WI38 (cell line): ENCODE measurements around the gene YY1.

Experiments used
- H3K4me3 ChIP-seq: 2 replicates; pipeline ENCODE4 v1.5.1; 2011; ENCODE audit warnings: low read depth, mild to moderate bottlenecking, control low read depth, low read length
- TF ChIP-seq, protein P1 (sequence below): IDR thresholded peaks from 2 replicates; pipeline ENCODE4 v1.5.1; 2012; ENCODE audit warnings: low read depth, mild to moderate bottlenecking, control low read depth, low read length

Gene YY1

DNA sequence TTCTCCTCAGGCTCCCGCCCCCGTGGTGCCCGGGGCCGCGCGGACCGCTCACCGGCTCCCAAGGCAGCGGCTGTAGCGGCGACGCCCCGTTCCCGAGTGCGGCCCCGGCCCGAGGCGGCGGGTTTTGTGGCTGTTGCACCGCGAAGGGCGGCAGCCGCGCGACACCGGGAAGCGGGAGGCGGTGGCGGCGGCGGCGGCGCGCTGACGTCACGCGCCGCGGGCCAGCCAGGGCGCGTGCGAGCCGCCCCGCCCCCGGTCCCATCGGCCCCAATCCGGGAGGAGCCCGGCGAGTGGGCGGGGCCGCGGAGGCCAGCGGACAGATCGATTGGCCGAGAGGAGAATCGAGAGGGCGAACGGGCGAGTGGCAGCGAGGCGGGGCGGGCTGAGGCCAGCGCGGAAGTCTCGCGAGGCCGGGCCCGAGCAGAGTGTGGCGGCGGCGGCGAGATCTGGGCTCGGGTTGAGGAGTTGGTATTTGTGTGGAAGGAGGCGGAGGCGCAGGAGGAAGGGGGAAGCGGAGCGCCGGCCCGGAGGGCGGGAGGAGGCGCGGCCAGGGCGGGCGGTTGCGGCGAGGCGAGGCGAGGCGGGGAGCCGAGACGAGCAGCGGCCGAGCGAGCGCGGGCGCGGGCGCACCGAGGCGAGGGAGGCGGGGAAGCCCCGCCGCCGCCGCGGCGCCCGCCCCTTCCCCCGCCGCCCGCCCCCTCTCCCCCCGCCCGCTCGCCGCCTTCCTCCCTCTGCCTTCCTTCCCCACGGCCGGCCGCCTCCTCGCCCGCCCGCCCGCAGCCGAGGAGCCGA lies at the start of gene YY1:
Gene YY1 (plus strand): TSS at position 726 of the 792 bp plus-strand sequence. CDS start 101 bp downstream, outside the sequence.
- TF ChIP-seq, protein P1, sequence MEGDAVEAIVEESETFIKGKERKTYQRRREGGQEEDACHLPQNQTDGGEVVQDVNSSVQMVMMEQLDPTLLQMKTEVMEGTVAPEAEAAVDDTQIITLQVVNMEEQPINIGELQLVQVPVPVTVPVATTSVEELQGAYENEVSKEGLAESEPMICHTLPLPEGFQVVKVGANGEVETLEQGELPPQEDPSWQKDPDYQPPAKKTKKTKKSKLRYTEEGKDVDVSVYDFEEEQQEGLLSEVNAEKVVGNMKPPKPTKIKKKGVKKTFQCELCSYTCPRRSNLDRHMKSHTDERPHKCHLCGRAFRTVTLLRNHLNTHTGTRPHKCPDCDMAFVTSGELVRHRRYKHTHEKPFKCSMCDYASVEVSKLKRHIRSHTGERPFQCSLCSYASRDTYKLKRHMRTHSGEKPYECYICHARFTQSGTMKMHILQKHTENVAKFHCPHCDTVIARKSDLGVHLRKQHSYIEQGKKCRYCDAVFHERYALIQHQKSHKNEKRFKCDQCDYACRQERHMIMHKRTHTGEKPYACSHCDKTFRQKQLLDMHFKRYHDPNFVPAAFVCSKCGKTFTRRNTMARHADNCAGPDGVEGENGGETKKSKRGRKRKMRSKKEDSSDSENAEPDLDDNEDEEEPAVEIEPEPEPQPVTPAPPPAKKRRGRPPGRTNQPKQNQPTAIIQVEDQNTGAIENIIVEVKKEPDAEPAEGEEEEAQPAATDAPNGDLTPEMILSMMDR = no peak
- peak within 1 kb of the TSS; percentile 87 for H3K4me3 ChIP-seq

DNA sequence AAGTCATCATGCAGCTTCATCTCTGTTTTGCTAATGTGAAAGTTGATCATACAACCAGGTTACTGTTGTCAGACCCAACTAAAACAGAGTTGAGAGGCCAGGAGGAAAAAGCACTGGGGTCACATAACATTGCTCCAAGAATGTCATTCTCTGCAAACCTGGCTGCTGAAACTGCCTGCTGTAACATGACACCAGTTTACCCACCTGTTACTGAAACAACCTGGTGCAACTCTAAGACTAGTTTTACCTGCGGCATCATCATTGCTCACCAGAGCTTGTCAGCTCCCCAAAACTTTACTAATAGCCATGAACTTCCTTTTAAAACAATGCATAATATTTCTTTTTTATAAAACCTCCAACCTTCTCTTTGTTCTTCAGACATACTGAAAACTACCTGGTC lies 48.8 kb upstream of the YY1 start:
- TF ChIP-seq, protein P1 = no peak
- no peak overlapping the region for H3K4me3 ChIP-seq

DNA sequence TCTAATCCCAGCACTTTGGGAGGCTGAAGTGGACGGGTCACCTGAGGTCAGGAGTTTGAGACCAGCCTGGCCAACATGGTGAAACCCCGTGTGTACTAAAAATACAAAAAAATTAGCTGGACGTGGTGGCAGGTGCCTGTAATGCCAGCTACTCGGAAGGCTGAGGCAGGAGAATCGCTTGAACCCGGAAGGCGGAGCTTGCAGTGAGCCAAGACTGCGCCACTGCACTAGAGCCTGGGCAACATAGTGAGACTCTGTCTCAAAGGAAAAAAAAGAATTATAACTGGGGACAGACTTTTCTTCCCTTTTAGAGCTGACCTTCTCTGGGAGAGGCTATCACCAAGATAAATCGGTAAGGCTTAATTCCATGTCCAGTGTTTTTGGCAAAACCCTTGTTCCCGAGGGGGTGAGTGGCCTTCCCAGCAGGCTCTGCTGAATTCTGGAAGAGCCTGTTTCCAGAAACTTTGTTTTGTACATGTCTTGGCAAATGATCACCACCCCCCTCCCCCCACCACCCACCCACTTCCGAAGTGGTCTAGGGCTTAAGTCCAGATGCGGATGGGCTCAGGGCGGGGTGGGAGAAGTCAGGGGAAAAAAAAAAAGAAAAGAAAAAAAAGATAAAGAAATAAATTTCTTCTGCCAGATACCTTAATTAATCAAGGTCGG lies 47.2 kb upstream of the YY1 start:
- TF ChIP-seq, protein P1 = no peak
- no peak overlapping the region for H3K4me3 ChIP-seq

DNA sequence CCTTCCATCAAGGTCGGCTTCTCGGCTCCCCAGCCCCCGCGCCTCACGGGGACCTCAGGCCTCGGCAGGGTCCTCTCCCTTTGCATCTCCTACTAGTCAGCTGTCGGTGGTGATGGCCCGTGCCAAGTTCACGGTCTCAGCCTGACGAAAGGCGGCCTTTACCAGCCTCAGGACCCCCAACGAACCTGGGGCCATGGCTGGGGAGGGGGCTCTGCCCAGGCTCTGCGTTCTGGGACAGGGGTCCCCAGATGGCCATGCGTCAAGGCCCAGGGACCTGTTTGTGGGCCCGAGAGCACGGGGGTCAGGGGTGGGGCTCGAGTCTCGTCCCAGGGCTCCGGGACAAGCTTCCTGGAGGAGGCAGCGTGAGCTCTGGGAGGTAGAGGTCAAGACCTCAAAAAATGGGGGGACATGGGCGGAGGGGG lies 46.7 kb upstream of the YY1 start:
- TF ChIP-seq, protein P1 = no peak
- peak overlapping the region; percentile 43 for H3K4me3 ChIP-seq

DNA sequence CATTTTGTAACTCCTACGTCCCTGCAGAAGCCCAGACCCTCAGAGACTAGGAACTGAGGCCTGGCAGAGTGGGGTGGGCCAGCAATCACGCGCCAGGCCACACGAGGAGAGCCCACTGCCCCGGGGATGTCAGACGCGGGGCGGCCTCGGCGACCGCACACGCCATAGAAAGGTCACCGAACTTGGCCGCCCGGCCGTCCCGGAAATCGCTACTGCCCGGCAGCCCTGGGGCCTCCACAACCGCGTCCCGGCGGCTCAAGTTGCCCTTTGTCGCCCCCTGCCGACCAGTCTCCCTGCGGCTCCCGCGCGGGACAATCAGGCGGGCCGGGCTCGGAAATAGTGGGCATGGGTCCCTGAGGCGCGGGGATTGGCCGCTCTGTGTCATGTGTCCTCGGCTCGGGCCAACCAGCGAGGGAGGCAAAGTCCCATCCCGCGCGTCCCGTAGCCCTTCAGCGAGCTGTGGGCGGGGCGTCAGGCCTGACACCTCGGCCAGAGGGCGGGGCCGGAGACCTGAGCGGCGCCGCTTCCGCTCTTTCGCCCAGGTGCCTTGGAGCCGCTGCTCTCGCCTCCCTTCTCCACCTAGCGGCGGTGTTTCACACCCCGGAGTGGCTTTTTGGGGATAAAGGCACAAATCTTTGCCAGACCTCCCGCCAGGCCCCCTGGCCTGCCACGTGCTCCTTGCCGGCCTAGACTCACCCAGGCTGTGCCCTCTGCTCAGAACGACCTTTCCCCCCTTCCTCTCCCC lies 46.1 kb upstream of the YY1 start:
- TF ChIP-seq, protein P1 = peak; percentile 66

DNA sequence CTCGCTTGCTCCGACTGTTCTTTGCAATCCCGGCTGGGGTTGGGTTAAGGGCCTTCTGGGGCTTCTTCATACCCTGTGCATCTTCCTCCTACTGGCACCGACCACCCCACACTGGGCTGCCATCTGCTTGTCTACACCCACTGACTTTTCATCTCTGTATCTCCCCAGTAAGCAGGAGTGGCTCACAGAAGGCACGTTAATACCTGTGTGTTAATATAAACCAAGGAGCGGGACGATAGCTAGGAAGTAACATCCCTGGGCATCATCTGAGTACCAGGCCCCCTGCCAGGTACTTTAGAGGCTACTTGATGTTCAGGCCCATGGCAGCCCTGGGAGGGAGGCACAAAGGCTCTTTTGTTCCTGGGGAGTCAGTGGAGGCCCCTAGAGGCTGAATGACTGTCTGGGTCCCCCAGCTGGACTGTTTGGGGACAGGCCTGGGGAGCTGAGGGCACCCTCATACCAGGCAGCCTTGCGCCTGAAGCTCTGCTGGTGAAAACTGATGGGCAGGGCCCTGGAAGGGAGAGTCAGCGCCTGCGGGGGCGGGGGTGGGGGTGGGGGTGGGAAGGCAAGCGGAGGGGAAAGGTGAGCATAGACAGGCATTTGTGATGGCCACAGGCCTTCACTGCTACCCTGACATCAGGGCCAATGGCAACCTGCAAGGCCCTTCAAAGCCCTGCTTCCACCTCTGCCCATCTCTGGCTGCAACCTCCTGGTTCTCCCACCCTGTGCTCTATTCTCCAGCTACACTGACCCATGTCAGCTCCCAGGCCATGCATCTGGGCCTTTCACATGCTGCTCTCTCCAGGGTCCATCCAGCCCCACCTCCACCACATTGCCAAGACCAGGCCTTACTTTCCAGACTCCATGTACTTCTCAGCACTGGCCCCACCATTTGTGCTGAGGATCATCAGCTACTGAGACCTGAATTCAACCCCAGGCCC lies 45.3 kb upstream of the YY1 start:
- H3K4me3 ChIP-seq = peak overlapping the region; percentile 55
- TF ChIP-seq, protein P1 = no peak

More for the DNA sequence above, 46.1 kb upstream of the YY1 start:
- H3K4me3 ChIP-seq = peak overlapping the region; percentile 55
